H9 (cell line): Measurements from ENCODE around the gene DLST. TPM values are rescaled to one million over a fixed set of nuclear protein-coding genes. Genes with fewer than 3 reads are reported as not detected.

Experiments
- DNase-seq: peaks from one replicate; pipeline ENCODE4 v3.0.0-alpha.2; 2017
- H2AFZ ChIP-seq: one replicate; pipeline ENCODE4 v1.6.1; 2013; ENCODE audit warnings: mild to moderate bottlenecking, low read length, control low read depth, moderate library complexity
- H2AK5ac ChIP-seq: 2 replicates; pipeline ENCODE4 v1.6.1; 2013; ENCODE audit warnings: low read length, control low read depth, mixed read lengths; ENCODE audit not compliant: insufficient read length
- H2BK120ac ChIP-seq: one replicate; pipeline ENCODE4 v1.6.1; 2013; ENCODE audit warnings: low read depth, mild to moderate bottlenecking, low read length, control low read depth, inconsistent platforms; ENCODE audit not compliant: poor library complexity, severe bottlenecking
- H2BK12ac ChIP-seq: 2 replicates; pipeline ENCODE4 v1.6.1; 2013; ENCODE audit warnings: low read length, control low read depth, mixed read lengths, low read depth; ENCODE audit not compliant: insufficient read length
- H2BK15ac ChIP-seq: 2 replicates; pipeline ENCODE4 v1.6.1; 2013; ENCODE audit warnings: low read depth, low read length, control low read depth
- H2BK20ac ChIP-seq: one replicate; pipeline ENCODE4 v1.6.1; 2013; ENCODE audit warnings: low read depth, mild to moderate bottlenecking, low read length, control low read depth, inconsistent platforms; ENCODE audit not compliant: poor library complexity, severe bottlenecking
- H2BK5ac ChIP-seq: 2 replicates; pipeline ENCODE4 v1.6.1; 2013; ENCODE audit warnings: low read length, control low read depth, mixed read lengths; ENCODE audit not compliant: insufficient read length
- H3K14ac ChIP-seq: 2 replicates; pipeline ENCODE4 v1.6.1; 2013; ENCODE audit warnings: low read length, control low read depth; ENCODE audit not compliant: insufficient read depth
- H3K18ac ChIP-seq: 2 replicates; pipeline ENCODE4 v1.6.1; 2013; ENCODE audit warnings: low read depth, mild to moderate bottlenecking, mixed read lengths, low read length, control low read depth; ENCODE audit not compliant: insufficient read length
- H3K23ac ChIP-seq: 2 replicates; pipeline ENCODE4 v1.6.1; 2013; ENCODE audit warnings: low read length, control low read depth, mixed read lengths, low read depth; ENCODE audit not compliant: insufficient read length
- H3K23me2 ChIP-seq: 2 replicates; pipeline ENCODE4 v1.6.1; 2013; ENCODE audit warnings: low read depth, mild to moderate bottlenecking, mixed read lengths, low read length, control low read depth; ENCODE audit not compliant: insufficient read length, poor library complexity, severe bottlenecking
- H3K27ac ChIP-seq: 2 replicates; pipeline ENCODE4 v1.5.1; 2013; ENCODE audit warnings: low read length, control low read depth, mixed read lengths, low read depth; ENCODE audit not compliant: insufficient read length
- H3K27me3 ChIP-seq: 2 replicates; pipeline ENCODE4 v1.6.1; 2013; ENCODE audit warnings: low read length, control low read depth, inconsistent platforms; ENCODE audit not compliant: insufficient read depth
- H3K4ac ChIP-seq: 2 replicates; pipeline ENCODE4 v1.6.1; 2013; ENCODE audit warnings: low read depth, mild to moderate bottlenecking, control low read depth, inconsistent platforms, low read length, moderate library complexity
- H3K4me1 ChIP-seq: 2 replicates; pipeline ENCODE4 v1.6.1; 2013; ENCODE audit warnings: low read length, control low read depth, inconsistent platforms; ENCODE audit not compliant: insufficient read depth
- H3K4me2 ChIP-seq: 2 replicates; pipeline ENCODE4 v1.6.1; 2013; ENCODE audit warnings: low read length, control low read depth, mixed read lengths; ENCODE audit not compliant: insufficient read length, insufficient read depth
- H3K56ac ChIP-seq: 2 replicates; pipeline ENCODE4 v1.6.1; 2013; ENCODE audit warnings: low read depth, mild to moderate bottlenecking, mixed read lengths, low read length, control low read depth; ENCODE audit not compliant: insufficient read length
- H3K79me1 ChIP-seq: 2 replicates; pipeline ENCODE4 v1.6.1; 2013; ENCODE audit warnings: low read depth, mild to moderate bottlenecking, moderate library complexity, low read length, control low read depth, inconsistent platforms; ENCODE audit not compliant: insufficient read depth, poor library complexity, severe bottlenecking
- H3K79me2 ChIP-seq: 2 replicates; pipeline ENCODE4 v1.6.1; 2013; ENCODE audit warnings: low read length, control low read depth, inconsistent platforms; ENCODE audit not compliant: insufficient read depth
- H3K9ac ChIP-seq: 2 replicates; pipeline ENCODE4 v1.6.1; 2013; ENCODE audit warnings: low read length, control low read depth, mixed read lengths; ENCODE audit not compliant: insufficient read length; ENCODE audit errors: extremely low read depth
- H3K9me3 ChIP-seq: one replicate; pipeline ENCODE4 v1.6.1; 2013; ENCODE audit warnings: low read depth, low read length, inconsistent platforms; ENCODE audit not compliant: control insufficient read depth
- H3T11ph ChIP-seq: one replicate; pipeline ENCODE4 v1.6.1; 2013; ENCODE audit warnings: mild to moderate bottlenecking, low read length, control low read depth, inconsistent platforms
- H4K20me1 ChIP-seq: one replicate; pipeline ENCODE4 v1.6.1; 2013; ENCODE audit not compliant: control insufficient read depth, insufficient read length, insufficient read depth
- H4K5ac ChIP-seq: 2 replicates; pipeline ENCODE4 v1.6.1; 2013; ENCODE audit warnings: low read depth, mild to moderate bottlenecking, mixed read lengths, low read length, control low read depth; ENCODE audit not compliant: insufficient read length
- H4K8ac ChIP-seq: replicated peaks from 2 replicates; pipeline ENCODE4 v1.6.1; 2013; ENCODE audit warnings: low read length, control low read depth, mixed read lengths, low read depth; ENCODE audit not compliant: insufficient read length
- H4K91ac ChIP-seq: 2 replicates; pipeline ENCODE4 v1.6.1; 2013; ENCODE audit warnings: low read depth, mild to moderate bottlenecking, moderate library complexity, mixed read lengths, low read length, control low read depth; ENCODE audit not compliant: insufficient read length
- H3K27ac Mint-ChIP-seq, 3 experiments: 2 replicates in 2 of 3; 3 replicates in 1 of 3; pipeline ENCODE4 v1.8.0; 2020 to 2021; ENCODE audit warnings: mixed read lengths in 3 of 3, mild to moderate bottlenecking in 1 of 3, moderate library complexity in 1 of 3
- H3K27me3 Mint-ChIP-seq: 2 replicates; pipeline ENCODE4 v1.8.0; 2021; ENCODE audit warnings: low read depth, mild to moderate bottlenecking, moderate library complexity, mixed read lengths
- H3K36me3 Mint-ChIP-seq, 3 experiments: 2 replicates in 2 of 3; 3 replicates in 1 of 3; pipeline ENCODE4 v1.8.0; 2020 to 2021; ENCODE audit warnings: low read depth in 3 of 3, mixed read lengths in 3 of 3; ENCODE audit not compliant: insufficient read depth in 1 of 3
- H3K4me1 Mint-ChIP-seq, 2 experiments: 2 replicates each; pipeline ENCODE4 v1.8.0; 2020; ENCODE audit warnings: mixed read lengths in 2 of 2
- H3K4me3 Mint-ChIP-seq, 2 experiments: 2 replicates in 1 of 2; 3 replicates in 1 of 2; pipeline ENCODE4 v1.8.0; 2020 to 2021; ENCODE audit warnings: mild to moderate bottlenecking in 2 of 2, mixed read lengths in 2 of 2, moderate library complexity in 1 of 2
- H3K9me3 Mint-ChIP-seq, 2 experiments: 2 replicates in 1 of 2; 3 replicates in 1 of 2; pipeline ENCODE4 v1.8.0; 2020; ENCODE audit warnings: mild to moderate bottlenecking in 2 of 2, mixed read lengths in 2 of 2, moderate library complexity in 1 of 2
- WGBS: extraction: QIAGEN DNeasy Blood & Tissue Kit; methylation state at CpG from one replicate; pipeline ENCODE4 v1.1.7; 2013; ENCODE audit warnings: missing lambda C conversion rate, low lambda C conversion rate, mixed read lengths; ENCODE audit not compliant: insufficient read length; ENCODE audit errors: extremely low coverage; 5-methylcytosine and 5-hydroxymethylcytosine counted together
- total RNA-seq: library from RNA; stranded (reverse); gene quantifications from 2 replicates; pipeline ENCODE4 v1.2.1, GENCODE V29; 2021
- TF ChIP-seq, protein P1 (sequence below): fragments of 200-600 bp; sonication (generic); conservative IDR thresholded peaks from 3 replicates; pipeline ENCODE4 v1.8.0; 2021; ENCODE audit warnings: antibody characterized with exemption, mild to moderate bottlenecking

Gene DLST
- total RNA-seq, 1 experiment from 2014 or later, result 116 TPM

- Histone ChIP-seq H4K5ac (no peak overlapping the region), H2AFZ (no peak overlapping the region), H3K79me2 (no peaks in the 10 kb centered on the region), H3T11ph (no peak overlapping the region), H4K20me1 (no peaks in the 10 kb centered on the region), H3K4ac (no peak overlapping the region), H2BK15ac (no peak overlapping the region), H2BK12ac (no peak overlapping the region), H3K9ac (no peak overlapping the region), H3K27me3 (no peaks in the 10 kb centered on the region), H3K18ac (no peak overlapping the region), H3K9me3 (no peaks in the 10 kb centered on the region), H3K27ac (no peak overlapping the region), H3K23ac (no peak overlapping the region), H2BK20ac (no peak overlapping the region), H3K4me1 (no peaks in the 10 kb centered on the region), H2BK120ac (no peak overlapping the region), H2BK5ac (no peak overlapping the region), H4K91ac (no peak overlapping the region), H4K8ac (no peak overlapping the region), H3K56ac (no peak overlapping the region), H3K4me2 (no peak overlapping the region), H3K23me2 (no peaks in the 10 kb centered on the region), H2AK5ac (no peak overlapping the region), H3K14ac (no peak overlapping the region), H3K79me1 (no peaks in the 10 kb centered on the region)
- Mint-ChIP-seq H3K27ac (no peak overlapping the region), H3K9me3 (no peaks in the 10 kb centered on the region), H3K27me3 (no peaks in the 10 kb centered on the region; the same call in 1 of the 2 replicates), H3K36me3 (no peaks in the 10 kb centered on the region), H3K4me3 (no peak overlapping the region), H3K4me1 (peaks cover 2 to 11% of the 10 kb centered on the region in 2 experiments)
- TF ChIP-seq, protein P1, sequence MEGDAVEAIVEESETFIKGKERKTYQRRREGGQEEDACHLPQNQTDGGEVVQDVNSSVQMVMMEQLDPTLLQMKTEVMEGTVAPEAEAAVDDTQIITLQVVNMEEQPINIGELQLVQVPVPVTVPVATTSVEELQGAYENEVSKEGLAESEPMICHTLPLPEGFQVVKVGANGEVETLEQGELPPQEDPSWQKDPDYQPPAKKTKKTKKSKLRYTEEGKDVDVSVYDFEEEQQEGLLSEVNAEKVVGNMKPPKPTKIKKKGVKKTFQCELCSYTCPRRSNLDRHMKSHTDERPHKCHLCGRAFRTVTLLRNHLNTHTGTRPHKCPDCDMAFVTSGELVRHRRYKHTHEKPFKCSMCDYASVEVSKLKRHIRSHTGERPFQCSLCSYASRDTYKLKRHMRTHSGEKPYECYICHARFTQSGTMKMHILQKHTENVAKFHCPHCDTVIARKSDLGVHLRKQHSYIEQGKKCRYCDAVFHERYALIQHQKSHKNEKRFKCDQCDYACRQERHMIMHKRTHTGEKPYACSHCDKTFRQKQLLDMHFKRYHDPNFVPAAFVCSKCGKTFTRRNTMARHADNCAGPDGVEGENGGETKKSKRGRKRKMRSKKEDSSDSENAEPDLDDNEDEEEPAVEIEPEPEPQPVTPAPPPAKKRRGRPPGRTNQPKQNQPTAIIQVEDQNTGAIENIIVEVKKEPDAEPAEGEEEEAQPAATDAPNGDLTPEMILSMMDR, result no peak
- WGBS, result no CpG with 5 or more reads among the region's 18 CpGs
- DNase-seq, result no peak
Measured at GRCh38 chr14:74940956-74941565, 59.3 kb downstream of the DLST start.
